Measurements from ENCODE around the gene CCDC28B. TPM values are rescaled to one million over a fixed set of nuclear protein-coding genes. Genes with fewer than 3 reads are reported as not detected.

Gene CCDC28B
- total RNA-seq, 1 donor, result 22.5 TPM

- H3K4me3 ChIP-seq (ENCODE audit: low read depth, low read length), result no peak within 1 kb of the TSS
- no peak for TF ChIP-seq CTCF (IDR thresholded peaks at IDR 0.05; ENCODE audit: insufficient read depth, low read depth, low read length)
- DNase-seq (ENCODE audit: low read depth), result peak; percentile 35
Observed at GRCh38 chr1:32208891-32209328, 8.5 kb downstream of the CCDC28B start, which contains the start of gene DCDC2B. DCDC2B (plus strand) TSS chr1:32209089; CDS start chr1:32209094, 5 bp downstream.

- peak; percentile 65 for DNase-seq (ENCODE audit: low read depth)
- TF ChIP-seq CTCF (IDR thresholded peaks at IDR 0.05; ENCODE audit: insufficient read depth, low read depth, low read length), result peak; percentile 88
Observed at GRCh38 chr1:32215629-32216480, 15.5 kb downstream of the CCDC28B start.

GRCh38 chr1:32216566-32216965, 16.2 kb downstream of the CCDC28B start:
- no peak for TF ChIP-seq CTCF (IDR thresholded peaks at IDR 0.05; ENCODE audit: insufficient read depth, low read depth, low read length)
- no peak for DNase-seq (ENCODE audit: low read depth)
- H3K4me3 ChIP-seq (ENCODE audit: low read depth, low read length), result no peak overlapping the region

More at GRCh38 chr1:32215629-32216480, 15.5 kb downstream of the CCDC28B start:
- H3K4me3 ChIP-seq (ENCODE audit: low read depth, low read length), result no peak overlapping the region

- H3K4me3 ChIP-seq (ENCODE audit: low read depth, low read length), result no peak overlapping the region
- peak; percentile 75 for DNase-seq (ENCODE audit: low read depth)
- no peak for TF ChIP-seq CTCF (IDR thresholded peaks at IDR 0.05; ENCODE audit: insufficient read depth, low read depth, low read length)
Observed at GRCh38 chr1:32219022-32219421, 18.6 kb downstream of the CCDC28B start.

- peak overlapping the region; percentile 86 for H3K4me3 ChIP-seq (ENCODE audit: low read depth, low read length)
- no peak for DNase-seq (ENCODE audit: low read depth)
- TF ChIP-seq CTCF (IDR thresholded peaks at IDR 0.05; ENCODE audit: insufficient read depth, low read depth, low read length), result no peak
Observed at GRCh38 chr1:32220746-32221580, 20.6 kb downstream of the CCDC28B start.

GRCh38 chr1:32221581-32221979, 21.2 kb downstream of the CCDC28B start:
- peak overlapping the region; percentile 86 for H3K4me3 ChIP-seq (ENCODE audit: low read depth, low read length)
- no peak for TF ChIP-seq CTCF (IDR thresholded peaks at IDR 0.05; ENCODE audit: insufficient read depth, low read depth, low read length)
- no peak for DNase-seq (ENCODE audit: low read depth)

Measured in fibroblast of villous mesenchyme (primary cell).